ENCODE results near the gene SPATA3.
"Not testable (repeated sequence)": the region's sequence is repeated elsewhere in the genome, so short reads cannot be mapped to it uniquely, and the experiment has no call there.

The SPATA3 gene

GRCh38 chr2:231015478-231015877 lies 19.6 kb downstream of the SPATA3 start:
- Histone ChIP-seq H3K9me3 (ENCODE audit: control insufficient read depth, low read length) (no peaks in the 10 kb centered on the region), H3K4me3 (ENCODE audit: low read depth, low read length) (no peak overlapping the region), H3K27me3 (ENCODE audit: control insufficient read depth, insufficient read depth, low read length) (no peaks in the 10 kb centered on the region), H3K36me3 (ENCODE audit: control insufficient read depth, insufficient read depth, low read length) (no peaks in the 10 kb centered on the region), H3K79me2 (no peaks in the 10 kb centered on the region), H3K4me2 (ENCODE audit: low read length) (no peak overlapping the region), H3K27ac (no peak overlapping the region), H3K9ac (no peak overlapping the region), H2AFZ (no peak overlapping the region), H3K4me1 (no peaks in the 10 kb centered on the region)
- no peak for TF ChIP-seq CTCF (IDR thresholded peaks at IDR 0.05)

GRCh38 chr2:231015926-231016325 lies 20.0 kb downstream of the SPATA3 start:
- H3K4me2 ChIP-seq (ENCODE audit: low read length), result no peak overlapping the region
- H3K4me3 ChIP-seq (ENCODE audit: low read depth, low read length), result no peak overlapping the region
- H3K9me3 ChIP-seq (ENCODE audit: control insufficient read depth, low read length), result no peaks in the 10 kb centered on the region
- no peak overlapping the region for H2AFZ ChIP-seq
- H3K36me3 ChIP-seq (ENCODE audit: control insufficient read depth, insufficient read depth, low read length), result no peaks in the 10 kb centered on the region
- no peak overlapping the region for H3K9ac ChIP-seq
- H3K27ac ChIP-seq, result no peak overlapping the region
- no peak for TF ChIP-seq CTCF (IDR thresholded peaks at IDR 0.05)
- no peaks in the 10 kb centered on the region for H3K4me1 ChIP-seq
- H3K27me3 ChIP-seq (ENCODE audit: control insufficient read depth, insufficient read depth, low read length), result no peaks in the 10 kb centered on the region
- no peaks in the 10 kb centered on the region for H3K79me2 ChIP-seq

GRCh38 chr2:231016566-231017230 lies 20.8 kb downstream of the SPATA3 start:
- H3K4me1 ChIP-seq, result no peaks in the 10 kb centered on the region
- H3K9ac ChIP-seq, result no peak overlapping the region
- no peak overlapping the region for H3K4me3 ChIP-seq (ENCODE audit: low read depth, low read length)
- no peak overlapping the region for H2AFZ ChIP-seq
- H3K79me2 ChIP-seq, result no peaks in the 10 kb centered on the region
- H3K4me2 ChIP-seq (ENCODE audit: low read length), result no peak overlapping the region
- TF ChIP-seq CTCF (IDR thresholded peaks at IDR 0.05), result no peak
- no peaks in the 10 kb centered on the region for H3K36me3 ChIP-seq (ENCODE audit: control insufficient read depth, insufficient read depth, low read length)
- no peaks in the 10 kb centered on the region for H3K9me3 ChIP-seq (ENCODE audit: control insufficient read depth, low read length)
- H3K27me3 ChIP-seq (ENCODE audit: control insufficient read depth, insufficient read depth, low read length), result no peaks in the 10 kb centered on the region
- H3K27ac ChIP-seq, result no peak overlapping the region

GRCh38 chr2:231017231-231017598 lies 21.3 kb downstream of the SPATA3 start:
- H3K79me2 ChIP-seq, result no peaks in the 10 kb centered on the region
- no peak overlapping the region for H2AFZ ChIP-seq
- no peaks in the 10 kb centered on the region for H3K36me3 ChIP-seq (ENCODE audit: control insufficient read depth, insufficient read depth, low read length)
- H3K27me3 ChIP-seq (ENCODE audit: control insufficient read depth, insufficient read depth, low read length), result no peaks in the 10 kb centered on the region
- H3K4me2 ChIP-seq (ENCODE audit: low read length), result no peak overlapping the region
- TF ChIP-seq CTCF (IDR thresholded peaks at IDR 0.05), result no peak
- H3K4me1 ChIP-seq, result no peaks in the 10 kb centered on the region
- no peaks in the 10 kb centered on the region for H3K9me3 ChIP-seq (ENCODE audit: control insufficient read depth, low read length)
- no peak overlapping the region for H3K27ac ChIP-seq
- no peak overlapping the region for H3K9ac ChIP-seq
- H3K4me3 ChIP-seq (ENCODE audit: low read depth, low read length), result no peak overlapping the region

GRCh38 chr2:231018184-231018583 lies 22.3 kb downstream of the SPATA3 start:
- Histone ChIP-seq H3K9ac (no peak overlapping the region), H3K4me3 (ENCODE audit: low read depth, low read length) (no peak overlapping the region), H3K27ac (no peak overlapping the region), H3K4me1 (no peaks in the 10 kb centered on the region), H3K27me3 (ENCODE audit: control insufficient read depth, insufficient read depth, low read length) (no peaks in the 10 kb centered on the region), H3K4me2 (ENCODE audit: low read length) (no peak overlapping the region), H3K79me2 (no peaks in the 10 kb centered on the region), H3K36me3 (ENCODE audit: control insufficient read depth, insufficient read depth, low read length) (no peaks in the 10 kb centered on the region), H2AFZ (no peak overlapping the region), H3K9me3 (ENCODE audit: control insufficient read depth, low read length) (no peaks in the 10 kb centered on the region)
- no peak for TF ChIP-seq CTCF (IDR thresholded peaks at IDR 0.05)

- not testable (repeated sequence) for H3K27me3 ChIP-seq (ENCODE audit: control insufficient read depth, insufficient read depth, low read length); H3K9ac ChIP-seq; H3K4me1 ChIP-seq; H3K27ac ChIP-seq; H3K36me3 ChIP-seq (ENCODE audit: control insufficient read depth, insufficient read depth, low read length); H2AFZ ChIP-seq; H3K4me3 ChIP-seq (ENCODE audit: low read depth, low read length); H3K79me2 ChIP-seq; H3K4me2 ChIP-seq (ENCODE audit: low read length); H3K9me3 ChIP-seq (ENCODE audit: control insufficient read depth, low read length)
These were observed 29.1 kb downstream of the SPATA3 start for GRCh38 chr2:231025059-231025458.

All from parathyroid adenoma (tissue), 2 donors.